ENCODE results near the gene SLX9. TPM values are rescaled to one million over a fixed set of nuclear protein-coding genes. Genes with fewer than 3 reads are reported as not detected.

The SLX9 gene
- total RNA-seq, 1 donor from 2014 or later: 26.5 TPM

- no peak for DNase-seq (ENCODE audit: extremely low read depth, low read depth, low spot score)
Measured at GRCh38 chr21:44929242-44929798, 10.5 kb upstream of the SLX9 start.

GRCh38 chr21:44929799-44930542 lies 9.9 kb upstream of the SLX9 start:
- DNase-seq (ENCODE audit: extremely low read depth, low read depth, low spot score): no peak

- no peak for DNase-seq (ENCODE audit: extremely low read depth, low read depth, low spot score)
Measured at GRCh38 chr21:44930543-44930981, 9.3 kb upstream of the SLX9 start.

- DNase-seq (ENCODE audit: extremely low read depth, low read depth, low spot score): no peak
Measured at GRCh38 chr21:44931137-44931500, 8.7 kb upstream of the SLX9 start.

GRCh38 chr21:44931501-44932407 lies 8.1 kb upstream of the SLX9 start:
- no peak for DNase-seq (ENCODE audit: extremely low read depth, low read depth, low spot score)

- DNase-seq (ENCODE audit: extremely low read depth, low read depth, low spot score): no peak
Measured at GRCh38 chr21:44932408-44933181, 7.2 kb upstream of the SLX9 start.

- DNase-seq (ENCODE audit: extremely low read depth, low read depth, low spot score): no peak
Measured at GRCh38 chr21:44933199-44933917, 6.5 kb upstream of the SLX9 start.

- no peak for DNase-seq (ENCODE audit: extremely low read depth, low read depth, low spot score)
Measured at GRCh38 chr21:44933918-44934260, 5.9 kb upstream of the SLX9 start.

- DNase-seq (ENCODE audit: extremely low read depth, low read depth, low spot score): no peak
Measured at GRCh38 chr21:44934276-44934675, 5.6 kb upstream of the SLX9 start.

GRCh38 chr21:44934797-44935532 lies 4.9 kb upstream of the SLX9 start:
- no peak for DNase-seq (ENCODE audit: extremely low read depth, low read depth, low spot score)

- no peak for DNase-seq (ENCODE audit: extremely low read depth, low read depth, low spot score)
Measured at GRCh38 chr21:44935533-44935927, 4.3 kb upstream of the SLX9 start.

- DNase-seq (ENCODE audit: extremely low read depth, low read depth, low spot score): no peak
Measured at GRCh38 chr21:44938772-44939531, 877 bp upstream of the SLX9 start.

- no peak for DNase-seq (ENCODE audit: extremely low read depth, low read depth, low spot score)
Measured at GRCh38 chr21:44940116-44940631, 345 bp downstream of the SLX9 start.

- no peak for DNase-seq (ENCODE audit: extremely low read depth, low read depth, low spot score)
Measured at GRCh38 chr21:44941567-44941966, 1.7 kb downstream of the SLX9 start.

GRCh38 chr21:44942566-44942965 lies 2.7 kb downstream of the SLX9 start:
- no peak for DNase-seq (ENCODE audit: extremely low read depth, low read depth, low spot score)

- no peak for DNase-seq (ENCODE audit: extremely low read depth, low read depth, low spot score)
Measured at GRCh38 chr21:44943005-44943685, 3.3 kb downstream of the SLX9 start.

- DNase-seq (ENCODE audit: extremely low read depth, low read depth, low spot score): no peak
Measured at GRCh38 chr21:44943686-44944550, 4.1 kb downstream of the SLX9 start.
